ENCODE results near the gene PITPNM3. TPM values are rescaled to one million over a fixed set of nuclear protein-coding genes. Genes with fewer than 3 reads are reported as not detected.

The PITPNM3 gene
- total and polyA plus RNA-seq, 2 experiments from 2014 or later, result 1.0 to 1.5 TPM

GRCh38 chr17:6547336-6547735 is 9.0 kb downstream of the PITPNM3 start:
- Histone ChIP-seq H4K20me1 (replicated peaks; ENCODE audit: insufficient read depth) (no peaks in the 10 kb centered on the region), H3K79me2 (replicated peaks; ENCODE audit: insufficient read depth) (no peaks in the 10 kb centered on the region), H3K27ac (ENCODE audit: low read depth) (no peak overlapping the region), H3F3A (replicated peaks; ENCODE audit: low read depth) (no peaks in the 10 kb centered on the region), H3K4me3 (no peak overlapping the region), H3K9me2 (ENCODE audit: insufficient read depth) (no peaks in the 10 kb centered on the region), H3K27me3 (ENCODE audit: insufficient read depth) (no peaks in the 10 kb centered on the region), H3K4me2 (no peak overlapping the region), H2AFZ (no peak overlapping the region), H3K36me3 (ENCODE audit: insufficient read depth) (no peaks in the 10 kb centered on the region), H3K4me1 (ENCODE audit: insufficient read depth) (no peaks in the 10 kb centered on the region; the same call in 1 of the 2 replicates)
- Mint-ChIP-seq H3K27ac (no peak overlapping the region), H3K4me1 (peaks cover 29% of the 10 kb centered on the region), H3K27me3 (ENCODE audit: insufficient read depth, low read depth, poor library complexity) (peaks cover 21% of the 10 kb centered on the region), H3K9me3 (no peaks in the 10 kb centered on the region), H3K36me3 (ENCODE audit: low read depth) (no peaks in the 10 kb centered on the region; the same call in 2 of the 3 replicates), H3K4me3 (no peak overlapping the region)
- DNase-seq (ENCODE audit: low spot score) (no peak), ATAC-seq (no peak)
- TF ChIP-seq POLR2AphosphoS5 (IDR thresholded peaks at IDR 0.05; ENCODE audit: low read depth) (no peak), CREB1 (CRISPR knock-in tag; IDR thresholded peaks at IDR 0.05; ENCODE audit: low read depth) (no peak), ZNF331 (CRISPR knock-in tag; IDR thresholded peaks at IDR 0.05; ENCODE audit: low read depth) (no peak)

- Mint-ChIP-seq H3K27me3 (ENCODE audit: insufficient read depth, low read depth, poor library complexity) (peaks cover 22% of the 10 kb centered on the region), H3K4me3 (no peak overlapping the region), H3K27ac (no peak overlapping the region), H3K4me1 (peaks cover 34% of the 10 kb centered on the region), H3K36me3 (ENCODE audit: low read depth) (no peaks in the 10 kb centered on the region; the same call in 2 of the 3 replicates), H3K9me3 (no peaks in the 10 kb centered on the region)
- no peak for ATAC-seq
- H3K36me3 ChIP-seq (ENCODE audit: insufficient read depth), result no peaks in the 10 kb centered on the region
- no peaks in the 10 kb centered on the region for H3K27me3 ChIP-seq (ENCODE audit: insufficient read depth)
- H3K9me2 ChIP-seq (ENCODE audit: insufficient read depth), result no peaks in the 10 kb centered on the region
- no peak overlapping the region for H2AFZ ChIP-seq
- no peaks in the 10 kb centered on the region for H3K4me1 ChIP-seq (ENCODE audit: insufficient read depth)
- H3F3A ChIP-seq (replicated peaks; ENCODE audit: low read depth), result no peaks in the 10 kb centered on the region
- H3K4me3 ChIP-seq, result no peak overlapping the region
- DNase-seq (ENCODE audit: low spot score), result no peak
- H4K20me1 ChIP-seq (replicated peaks; ENCODE audit: insufficient read depth), result no peaks in the 10 kb centered on the region
- no peaks in the 10 kb centered on the region for H3K79me2 ChIP-seq (replicated peaks; ENCODE audit: insufficient read depth)
- H3K4me2 ChIP-seq, result no peak overlapping the region
- H3K27ac ChIP-seq (ENCODE audit: low read depth), result no peak overlapping the region
- no peak for TF ChIP-seq ZNF331 (CRISPR knock-in tag; IDR thresholded peaks at IDR 0.05; ENCODE audit: low read depth)
- TF ChIP-seq CREB1 (CRISPR knock-in tag; IDR thresholded peaks at IDR 0.05; ENCODE audit: low read depth), result no peak
- no peak for TF ChIP-seq ZNF462 (CRISPR knock-in tag; IDR thresholded peaks at IDR 0.05)
- no peak for TF ChIP-seq NANOG (IDR thresholded peaks at IDR 0.05; ENCODE audit: borderline replicate concordance)
- no peak for TF ChIP-seq POLR2AphosphoS5 (IDR thresholded peaks at IDR 0.05; ENCODE audit: low read depth)
- no peak for TF ChIP-seq STAT1 (IDR thresholded peaks at IDR 0.05; ENCODE audit: unreplicated experiment)
- TF ChIP-seq EZH2 (IDR thresholded peaks at IDR 0.05; ENCODE audit: low read depth, unreplicated experiment), result no peak
- no peak for TF ChIP-seq JUNB (IDR thresholded peaks at IDR 0.05; ENCODE audit: unreplicated experiment)
- TF ChIP-seq CTCF (conservative IDR thresholded peaks at IDR 0.05; ENCODE audit: low read depth in 2 of 2), result no peak
- TF ChIP-seq REST (IDR thresholded peaks at IDR 0.05; ENCODE audit: unreplicated experiment), result no peak
Observed at GRCh38 chr17:6546069-6546718, 10.2 kb downstream of the PITPNM3 start.
